ENCODE results near the gene L1TD1.
"Not testable (repeated sequence)": the region's sequence is repeated elsewhere in the genome, so short reads cannot be mapped to it uniquely, and the experiment has no call there.

L1TD1 gene

GRCh38 chr1:62240651-62241370 lies 46.2 kb downstream of the L1TD1 start:
- H3K4me3 ChIP-seq (ENCODE audit: low read length) = no peak overlapping the region
- TF ChIP-seq ZNF274 (IDR thresholded peaks at IDR 0.05; ENCODE audit: low read depth, low read length) = no peak

DNA sequence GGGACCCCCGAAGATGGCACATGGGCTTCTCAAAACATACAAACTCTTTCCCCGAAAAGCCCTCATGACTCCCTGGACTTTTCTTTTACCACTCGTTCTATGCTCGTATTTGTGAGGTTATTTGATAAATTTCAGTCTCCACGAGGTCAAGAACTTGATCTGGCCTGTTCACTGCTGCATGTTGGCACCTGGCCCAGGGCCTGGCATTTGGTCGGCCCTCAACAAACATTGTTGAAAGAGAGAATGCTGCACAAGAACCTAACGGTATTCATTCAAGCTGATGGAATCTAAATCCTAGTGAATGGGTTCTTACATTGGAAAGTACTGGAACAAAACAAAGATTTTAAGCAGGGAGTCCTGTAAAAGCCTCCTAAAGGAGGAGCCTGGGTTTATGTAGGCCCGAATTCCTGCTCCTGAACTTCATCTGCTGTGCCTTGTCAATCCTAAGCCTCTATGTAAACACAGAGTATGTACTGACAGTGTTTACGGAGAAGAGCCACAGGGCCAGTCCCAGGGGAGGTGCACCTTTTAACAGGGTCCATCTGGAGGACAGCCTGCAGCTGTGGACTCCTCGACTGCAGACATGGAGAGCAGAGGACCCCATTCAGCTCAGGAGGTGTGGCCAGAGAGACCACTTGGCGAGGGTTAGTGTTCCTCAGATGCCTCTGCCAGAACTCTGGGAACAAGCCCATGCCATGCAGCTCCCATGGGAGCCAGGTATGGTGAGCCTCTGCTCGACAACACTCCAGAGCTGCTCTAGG lies 46.9 kb downstream of the L1TD1 start:
- TF ChIP-seq ZNF274 (IDR thresholded peaks at IDR 0.05; ENCODE audit: low read depth, low read length) = no peak
- H3K4me3 ChIP-seq (ENCODE audit: low read length) = no peak overlapping the region

DNA sequence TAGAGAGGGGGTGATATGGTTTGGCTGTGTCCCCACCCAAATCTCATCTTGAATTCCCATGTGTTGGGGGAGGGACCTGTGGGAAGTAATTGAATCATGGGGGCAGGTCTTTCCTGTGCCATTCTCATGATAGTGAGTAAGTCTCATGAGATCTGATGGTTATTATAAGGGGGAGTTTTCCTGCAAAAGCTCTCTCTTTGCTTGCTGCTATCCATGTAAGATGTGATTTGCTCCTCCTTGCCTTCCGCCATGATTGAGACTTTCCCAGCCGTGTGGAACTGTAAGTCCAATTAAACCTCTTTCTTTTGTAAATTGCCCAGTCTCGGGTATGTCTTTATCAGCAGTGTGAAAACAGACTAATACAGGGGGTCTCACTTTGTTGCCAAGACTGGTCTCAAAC lies 49.7 kb downstream of the L1TD1 start:
- H3K4me3 ChIP-seq (ENCODE audit: low read length) = not testable (repeated sequence)

GRCh38 chr1:62245201-62245600 lies 50.6 kb downstream of the L1TD1 start:
- no peak overlapping the region for H3K4me3 ChIP-seq (ENCODE audit: low read length)
- no peak for TF ChIP-seq ZNF274 (IDR thresholded peaks at IDR 0.05; ENCODE audit: low read depth, low read length)

DNA sequence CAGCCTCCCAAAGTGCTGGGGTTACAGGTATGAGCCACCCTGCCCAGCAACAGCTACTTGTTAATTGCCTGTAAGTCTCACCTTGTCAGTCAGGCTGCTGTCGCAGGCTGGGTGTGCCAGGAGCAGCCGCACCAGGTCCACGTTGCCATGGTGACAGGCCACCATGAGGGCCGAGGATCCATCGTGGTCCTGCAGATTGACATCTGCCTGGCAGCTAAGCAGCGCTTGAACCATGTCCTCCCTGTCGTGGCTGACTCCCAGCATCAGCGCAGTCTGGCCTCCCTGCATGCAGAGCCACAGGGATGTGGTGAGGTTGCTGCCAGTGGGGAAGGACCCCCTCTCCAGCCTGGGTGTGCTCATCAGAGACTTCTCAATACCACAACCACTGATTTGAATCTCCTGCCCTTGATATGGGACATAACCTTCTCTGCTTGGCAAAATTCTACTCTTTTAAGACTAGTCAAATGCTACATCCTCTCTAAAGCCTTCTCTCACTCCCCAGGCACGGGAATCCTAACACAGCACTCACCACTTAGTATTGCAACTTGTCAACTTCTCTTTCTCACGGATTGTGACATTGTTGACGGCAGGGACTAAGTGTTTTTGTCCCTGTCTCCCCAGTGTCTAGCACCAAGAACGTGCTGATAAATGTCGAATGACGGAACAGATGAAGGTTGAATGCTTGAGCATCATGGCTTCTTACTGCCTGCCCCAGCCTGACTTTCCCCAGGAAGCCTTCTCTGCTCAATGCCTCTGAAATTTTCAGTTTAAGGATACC lies 52.9 kb downstream of the L1TD1 start:
- no peak overlapping the region for H3K4me3 ChIP-seq (ENCODE audit: low read length)
- no peak for TF ChIP-seq ZNF274 (IDR thresholded peaks at IDR 0.05; ENCODE audit: low read depth, low read length)

DNA sequence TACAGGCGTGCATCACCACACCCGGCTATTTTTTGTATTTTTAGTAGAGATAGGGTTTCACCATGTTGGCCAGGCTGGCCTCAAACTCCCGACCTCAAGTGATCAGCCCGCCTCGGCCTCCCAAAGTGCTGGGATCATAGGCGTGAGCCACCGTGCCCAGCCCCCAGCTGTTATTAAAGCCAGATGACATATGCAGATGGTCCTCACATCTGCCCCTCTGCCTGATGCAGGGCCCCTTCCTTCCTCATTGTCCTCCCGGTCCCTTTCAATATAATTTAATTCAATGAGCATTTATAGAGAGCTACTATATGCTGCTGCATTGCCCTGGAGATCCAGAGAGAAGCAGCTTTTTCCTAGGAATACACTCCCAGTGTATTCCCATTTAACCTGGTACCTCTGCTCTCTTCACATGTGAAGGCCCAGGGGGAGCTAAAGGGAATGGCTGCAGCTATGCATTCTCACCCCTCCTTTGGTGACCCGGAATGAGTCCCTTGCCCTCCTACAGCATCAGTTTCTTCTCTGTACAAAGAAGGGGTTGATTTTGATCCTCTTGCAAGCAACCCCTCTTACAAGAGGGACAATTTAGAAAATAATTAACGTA lies 55.6 kb downstream of the L1TD1 start:
- TF ChIP-seq ZNF274 (IDR thresholded peaks at IDR 0.05; ENCODE audit: low read depth, low read length) = no peak
- H3K4me3 ChIP-seq (ENCODE audit: low read length) = no peak overlapping the region

DNA sequence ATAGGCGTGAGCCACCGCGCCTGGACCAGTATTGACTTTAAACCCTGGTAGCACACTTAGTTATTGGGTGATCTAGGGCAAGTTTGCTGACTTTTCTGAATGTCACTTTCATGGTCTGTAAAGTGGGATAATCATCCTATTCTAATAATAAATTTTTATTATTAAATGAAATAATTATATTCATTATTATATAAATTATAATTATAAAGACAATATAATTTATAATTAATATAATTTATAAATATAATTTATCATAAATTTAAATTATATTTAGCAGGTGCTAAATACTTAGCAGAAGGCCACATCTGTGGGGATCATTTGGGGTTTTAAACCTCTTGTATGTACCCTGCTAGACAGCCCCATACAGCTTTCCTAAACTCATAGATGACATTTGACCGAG lies 64.9 kb downstream of the L1TD1 start:
- no peak for TF ChIP-seq ZNF274 (IDR thresholded peaks at IDR 0.05; ENCODE audit: low read depth, low read length)
- no peak overlapping the region for H3K4me3 ChIP-seq (ENCODE audit: low read length)

DNA sequence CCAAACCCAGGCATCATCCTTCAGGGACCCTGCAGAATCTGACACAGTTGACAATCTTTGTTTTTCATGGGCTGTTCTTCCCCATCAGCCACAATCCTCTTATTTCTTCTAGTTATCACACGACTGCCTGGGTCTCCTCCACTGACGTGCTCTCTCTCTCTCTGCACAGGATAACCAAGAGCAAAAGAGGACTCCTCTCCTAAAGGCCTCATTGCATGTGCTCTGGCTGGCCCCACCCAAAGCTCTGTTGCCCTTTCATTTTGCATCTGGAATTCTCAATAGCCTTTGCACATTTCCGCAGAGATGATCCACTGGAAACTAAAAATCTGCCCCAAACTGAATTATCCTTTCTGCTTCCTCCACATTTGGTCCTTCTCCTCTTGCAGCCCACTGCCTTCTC lies 66.0 kb downstream of the L1TD1 start:
- no peak for TF ChIP-seq ZNF274 (IDR thresholded peaks at IDR 0.05; ENCODE audit: low read depth, low read length)
- H3K4me3 ChIP-seq (ENCODE audit: low read length) = no peak overlapping the region
